ENCODE results near the gene SHQ1. TPM values are rescaled to one million over a fixed set of nuclear protein-coding genes. Genes with fewer than 3 reads are reported as not detected.

SHQ1 gene
- total RNA-seq, 1 donor from 2014 or later, result 18.0 TPM

DNA sequence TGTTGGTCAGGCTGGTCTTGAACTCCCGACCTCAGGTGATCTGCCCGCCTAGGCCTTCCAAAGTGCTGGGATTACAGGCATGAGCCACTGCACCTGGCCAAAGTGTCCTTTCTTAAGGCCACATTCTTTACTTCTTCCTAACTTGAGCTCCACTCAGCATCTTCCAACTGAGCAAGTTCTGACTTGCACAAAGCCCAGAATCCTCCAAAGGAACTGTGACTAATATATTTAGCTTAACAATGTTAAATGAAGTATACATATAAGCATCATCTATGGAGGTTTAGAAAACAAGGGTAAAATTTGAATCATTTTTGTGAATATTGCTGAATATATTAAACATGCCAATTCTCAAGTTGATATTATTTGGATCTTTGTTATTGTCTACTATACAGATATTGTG is 93.7 kb downstream of the SHQ1 start:
- Mint-ChIP-seq H3K9me3 (ENCODE audit: unreplicated experiment) (no peaks in the 10 kb centered on the region), H3K27ac (ENCODE audit: unreplicated experiment) (no peak overlapping the region), H3K4me3 (ENCODE audit: unreplicated experiment) (no peak overlapping the region), H3K27me3 (ENCODE audit: unreplicated experiment) (no peaks in the 10 kb centered on the region), H3K36me3 (ENCODE audit: unreplicated experiment) (peaks cover 7% of the 10 kb centered on the region), H3K4me1 (ENCODE audit: unreplicated experiment) (no peaks in the 10 kb centered on the region)
- TF ChIP-seq, protein P1, sequence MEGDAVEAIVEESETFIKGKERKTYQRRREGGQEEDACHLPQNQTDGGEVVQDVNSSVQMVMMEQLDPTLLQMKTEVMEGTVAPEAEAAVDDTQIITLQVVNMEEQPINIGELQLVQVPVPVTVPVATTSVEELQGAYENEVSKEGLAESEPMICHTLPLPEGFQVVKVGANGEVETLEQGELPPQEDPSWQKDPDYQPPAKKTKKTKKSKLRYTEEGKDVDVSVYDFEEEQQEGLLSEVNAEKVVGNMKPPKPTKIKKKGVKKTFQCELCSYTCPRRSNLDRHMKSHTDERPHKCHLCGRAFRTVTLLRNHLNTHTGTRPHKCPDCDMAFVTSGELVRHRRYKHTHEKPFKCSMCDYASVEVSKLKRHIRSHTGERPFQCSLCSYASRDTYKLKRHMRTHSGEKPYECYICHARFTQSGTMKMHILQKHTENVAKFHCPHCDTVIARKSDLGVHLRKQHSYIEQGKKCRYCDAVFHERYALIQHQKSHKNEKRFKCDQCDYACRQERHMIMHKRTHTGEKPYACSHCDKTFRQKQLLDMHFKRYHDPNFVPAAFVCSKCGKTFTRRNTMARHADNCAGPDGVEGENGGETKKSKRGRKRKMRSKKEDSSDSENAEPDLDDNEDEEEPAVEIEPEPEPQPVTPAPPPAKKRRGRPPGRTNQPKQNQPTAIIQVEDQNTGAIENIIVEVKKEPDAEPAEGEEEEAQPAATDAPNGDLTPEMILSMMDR (IDR thresholded peaks at IDR 0.05), result no peak
- DNase-seq (ENCODE audit: extremely low spot score, unreplicated experiment), result no peak

DNA sequence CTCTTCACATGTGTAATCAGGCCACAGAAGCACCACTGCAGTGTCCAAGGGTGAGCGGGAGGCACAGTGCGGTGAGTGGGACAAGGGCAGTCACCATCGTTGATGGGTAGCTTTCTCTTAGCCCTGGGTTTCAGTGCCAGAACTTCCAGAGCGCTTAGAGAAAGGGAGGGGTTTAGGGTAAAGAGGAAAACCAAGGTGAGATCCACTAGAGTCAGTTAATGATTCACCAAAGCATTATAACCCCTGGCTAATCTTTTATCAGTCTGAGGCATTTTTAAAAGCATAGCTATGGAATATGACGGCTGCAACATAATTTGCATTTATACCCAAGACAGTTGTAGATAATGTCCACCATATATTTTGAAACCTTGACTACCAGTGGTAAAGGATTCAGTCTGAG is 94.8 kb downstream of the SHQ1 start:
- TF ChIP-seq, protein P1 (IDR thresholded peaks at IDR 0.05), result no peak
- H3K4me3 Mint-ChIP-seq (ENCODE audit: unreplicated experiment), result no peak overlapping the region
- H3K36me3 Mint-ChIP-seq (ENCODE audit: unreplicated experiment), result peaks cover 6% of the 10 kb centered on the region
- no peaks in the 10 kb centered on the region for H3K4me1 Mint-ChIP-seq (ENCODE audit: unreplicated experiment)
- H3K9me3 Mint-ChIP-seq (ENCODE audit: unreplicated experiment), result no peaks in the 10 kb centered on the region
- no peak for DNase-seq (ENCODE audit: extremely low spot score, unreplicated experiment)
- no peak overlapping the region for H3K27ac Mint-ChIP-seq (ENCODE audit: unreplicated experiment)
- no peaks in the 10 kb centered on the region for H3K27me3 Mint-ChIP-seq (ENCODE audit: unreplicated experiment)

DNA sequence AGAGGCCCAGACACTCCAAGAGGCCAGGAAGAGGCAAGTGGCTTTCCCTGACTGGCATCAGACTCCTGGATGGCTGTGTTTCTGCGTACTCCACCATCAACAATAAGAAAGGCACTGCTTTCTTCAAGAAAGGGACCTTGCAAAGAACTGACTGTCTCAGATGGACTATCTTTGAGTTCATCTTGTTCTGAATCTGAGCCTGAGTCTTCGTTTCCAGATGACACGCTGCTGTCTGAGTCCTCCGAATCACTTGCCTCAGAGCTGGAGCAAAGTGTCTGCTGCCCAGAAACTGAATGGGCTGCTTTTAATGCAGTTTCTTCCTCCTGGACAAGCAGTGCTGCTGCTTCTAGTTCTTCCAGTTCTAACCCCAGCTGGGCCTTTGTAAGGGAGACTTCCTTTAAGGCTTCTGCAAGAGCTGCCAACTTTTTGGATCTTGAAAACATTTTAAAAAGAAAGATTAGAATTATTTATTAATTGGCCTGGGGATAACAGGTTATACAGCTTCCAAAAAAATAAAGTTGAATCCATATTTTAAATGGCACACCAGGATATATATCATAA is 97.8 kb downstream of the SHQ1 start:
- DNase-seq (ENCODE audit: extremely low spot score, unreplicated experiment), result no peak
- Mint-ChIP-seq H3K4me1 (ENCODE audit: unreplicated experiment) (no peaks in the 10 kb centered on the region), H3K27ac (ENCODE audit: unreplicated experiment) (no peak overlapping the region), H3K36me3 (ENCODE audit: unreplicated experiment) (peaks cover 6% of the 10 kb centered on the region), H3K27me3 (ENCODE audit: unreplicated experiment) (no peaks in the 10 kb centered on the region), H3K9me3 (ENCODE audit: unreplicated experiment) (no peaks in the 10 kb centered on the region), H3K4me3 (ENCODE audit: unreplicated experiment) (no peak overlapping the region)
- TF ChIP-seq, protein P1 (IDR thresholded peaks at IDR 0.05), result no peak

DNA sequence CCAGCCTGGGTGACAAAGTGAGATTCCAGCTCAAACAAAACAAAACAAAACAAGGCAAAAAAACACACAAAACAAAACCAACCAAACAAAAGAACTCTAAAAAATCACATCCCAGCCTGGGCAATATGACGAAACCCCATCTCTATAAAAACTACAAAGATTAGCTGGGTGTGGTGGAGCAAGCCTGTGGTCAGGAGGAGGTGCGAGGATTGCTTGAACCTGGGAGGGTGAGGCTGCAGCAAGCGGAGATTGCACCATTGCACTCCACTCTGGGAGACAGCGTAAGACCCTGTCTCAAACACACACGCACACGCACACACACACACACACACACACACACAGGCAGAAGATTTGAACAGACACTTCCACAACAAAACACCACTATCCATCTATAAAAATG is 99.6 kb downstream of the SHQ1 start:
- H3K4me1 Mint-ChIP-seq (ENCODE audit: unreplicated experiment), result no peaks in the 10 kb centered on the region
- H3K36me3 Mint-ChIP-seq (ENCODE audit: unreplicated experiment), result peaks cover 4% of the 10 kb centered on the region
- DNase-seq (ENCODE audit: extremely low spot score, unreplicated experiment), result no peak

More for the DNA sequence above, 99.6 kb downstream of the SHQ1 start:
- TF ChIP-seq, protein P1 (IDR thresholded peaks at IDR 0.05), result no peak
- no peaks in the 10 kb centered on the region for H3K27me3 Mint-ChIP-seq (ENCODE audit: unreplicated experiment)
- no peaks in the 10 kb centered on the region for H3K9me3 Mint-ChIP-seq (ENCODE audit: unreplicated experiment)
- no peak overlapping the region for H3K27ac Mint-ChIP-seq (ENCODE audit: unreplicated experiment)
- no peak overlapping the region for H3K4me3 Mint-ChIP-seq (ENCODE audit: unreplicated experiment)

Measured in osteocyte (in vitro differentiated cells).